ENCODE results near the gene SNRPA.

The SNRPA gene

GRCh38 chr19:40750874-40751537, at the start of gene SNRPA:
Gene SNRPA (plus strand): TSS chr19:40751203. CDS start chr19:40751409, 206 bp downstream.
- H3K4me3 ChIP-seq: peak within 1 kb of the TSS; percentile 61 to 82 (median 70)
- H3K27ac ChIP-seq: peak within 1 kb of the TSS; percentile 69 to 98 (median 95)

DNA sequence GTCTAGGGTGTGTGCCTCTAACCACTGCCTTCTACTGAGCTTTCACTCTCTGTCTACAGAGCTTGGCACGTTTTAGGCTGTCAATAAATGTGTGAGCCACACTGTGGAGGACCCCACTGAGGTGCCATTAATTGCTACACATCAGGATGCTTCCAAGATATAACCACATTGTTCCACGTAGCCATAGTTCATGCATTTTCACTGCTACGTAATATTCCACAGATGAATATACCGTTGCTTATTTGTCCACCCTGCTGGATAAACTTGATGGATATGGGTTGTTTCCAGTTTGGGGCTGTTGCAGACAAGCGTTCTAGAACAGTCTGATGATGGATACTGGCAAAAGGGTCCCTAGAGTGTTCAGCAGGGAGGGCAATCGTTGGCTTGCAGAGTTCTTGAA, 49.2 kb upstream of the SNRPA start:
- no peak overlapping the region for H3K4me3 ChIP-seq
- no peak overlapping the region for H3K27ac ChIP-seq

- no peak overlapping the region for H3K4me3 ChIP-seq
- no peak overlapping the region for H3K27ac ChIP-seq
Measured at GRCh38 chr19:40702337-40703012, 48.5 kb upstream of the SNRPA start.

GRCh38 chr19:40703029-40703755, 47.8 kb upstream of the SNRPA start:
- Histone ChIP-seq H3K27ac (no peak overlapping the region), H3K4me3 (no peak overlapping the region)

- H3K27ac ChIP-seq: peak overlapping the region in 1 of 21 experiments; percentile 8
- no peak overlapping the region for H3K4me3 ChIP-seq
Measured at GRCh38 chr19:40704491-40705361, 46.3 kb upstream of the SNRPA start.

GRCh38 chr19:40705362-40705651, 45.7 kb upstream of the SNRPA start:
- H3K4me3 ChIP-seq: no peak overlapping the region
- H3K27ac ChIP-seq: peak overlapping the region in 1 of 21 experiments; percentile 8

DNA sequence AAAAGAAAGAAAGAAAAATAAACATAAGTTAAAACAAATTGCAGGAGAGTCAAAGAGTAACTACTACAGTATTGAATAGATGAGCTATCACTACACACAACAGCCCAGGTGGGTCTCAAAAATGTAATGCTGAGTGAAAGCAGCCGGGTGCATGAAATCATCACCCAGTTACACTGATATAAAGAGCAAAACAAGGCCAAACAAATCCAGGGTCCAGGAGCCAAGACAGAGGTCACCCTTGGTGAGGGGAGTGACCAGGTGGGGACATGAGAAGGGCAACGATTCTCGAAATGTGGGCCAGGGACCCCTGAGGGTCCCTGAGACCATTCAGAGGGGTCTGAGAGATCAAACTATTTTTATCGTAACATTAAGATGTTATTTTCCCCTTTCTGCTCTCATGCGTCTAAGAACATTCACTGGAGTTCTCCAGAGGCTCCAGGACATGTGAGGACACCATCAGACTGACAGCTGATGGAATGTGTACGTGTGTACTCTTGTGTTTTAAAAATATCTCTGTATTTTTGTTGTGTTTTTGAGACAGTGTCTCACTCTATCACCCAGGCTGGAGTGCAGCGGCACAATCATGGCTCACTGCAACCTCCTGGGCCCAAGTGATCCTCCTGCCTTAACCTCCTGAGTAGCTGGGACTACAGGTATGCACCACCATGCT, 44.9 kb upstream of the SNRPA start:
- H3K27ac ChIP-seq: no peak overlapping the region
- no peak overlapping the region for H3K4me3 ChIP-seq

DNA sequence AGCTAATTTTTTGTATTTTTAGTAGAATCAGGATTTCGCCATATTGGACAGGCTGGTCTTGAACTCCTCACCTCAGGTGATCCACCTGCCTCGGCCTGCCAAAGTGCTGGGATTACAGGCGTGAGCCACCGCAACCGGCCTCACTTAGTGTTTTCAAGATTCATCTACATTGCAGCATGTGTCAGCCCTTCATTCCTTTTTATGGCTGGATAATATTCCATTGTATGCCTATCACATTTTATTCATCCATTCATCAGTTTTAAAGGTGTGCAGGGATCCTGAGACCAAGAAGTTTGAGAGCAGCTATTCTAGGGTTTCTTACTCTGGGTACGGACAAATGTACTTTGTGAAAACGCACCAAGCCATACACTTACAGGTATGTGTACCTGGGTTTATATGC, 43.4 kb upstream of the SNRPA start:
- no peak overlapping the region for H3K27ac ChIP-seq
- no peak overlapping the region for H3K4me3 ChIP-seq

- H3K4me3 ChIP-seq: no peak overlapping the region
- peak overlapping the region in 1 of 21 experiments; percentile 7 for H3K27ac ChIP-seq
Measured at GRCh38 chr19:40709817-40710216, 41.2 kb upstream of the SNRPA start.

DNA sequence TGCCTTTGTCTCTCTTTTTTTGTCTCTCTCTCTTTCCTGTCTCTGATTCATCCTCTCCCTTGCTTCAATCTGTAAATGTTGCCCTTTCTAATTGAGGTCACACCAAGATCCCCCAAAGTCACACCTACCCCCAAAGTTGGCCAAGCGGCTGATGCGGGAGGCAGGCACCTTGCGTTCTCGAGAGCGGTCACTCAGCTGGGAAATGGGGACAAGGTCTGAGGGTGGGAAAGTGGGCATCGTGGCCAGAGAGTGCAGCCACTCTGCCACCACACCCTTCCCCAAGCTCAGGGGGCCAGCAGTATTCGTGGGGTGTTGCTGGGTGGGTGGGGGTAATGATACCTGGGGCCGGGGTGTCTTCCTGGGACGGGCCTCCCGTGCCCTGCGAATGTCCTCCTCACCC, 37.1 kb upstream of the SNRPA start:
- peak overlapping the region in 2 of 7 experiments; percentile 66 to 87 for H3K4me3 ChIP-seq
- peak overlapping the region in 19 of 21 experiments; percentile 91 to 99 (median 95) for H3K27ac ChIP-seq

DNA sequence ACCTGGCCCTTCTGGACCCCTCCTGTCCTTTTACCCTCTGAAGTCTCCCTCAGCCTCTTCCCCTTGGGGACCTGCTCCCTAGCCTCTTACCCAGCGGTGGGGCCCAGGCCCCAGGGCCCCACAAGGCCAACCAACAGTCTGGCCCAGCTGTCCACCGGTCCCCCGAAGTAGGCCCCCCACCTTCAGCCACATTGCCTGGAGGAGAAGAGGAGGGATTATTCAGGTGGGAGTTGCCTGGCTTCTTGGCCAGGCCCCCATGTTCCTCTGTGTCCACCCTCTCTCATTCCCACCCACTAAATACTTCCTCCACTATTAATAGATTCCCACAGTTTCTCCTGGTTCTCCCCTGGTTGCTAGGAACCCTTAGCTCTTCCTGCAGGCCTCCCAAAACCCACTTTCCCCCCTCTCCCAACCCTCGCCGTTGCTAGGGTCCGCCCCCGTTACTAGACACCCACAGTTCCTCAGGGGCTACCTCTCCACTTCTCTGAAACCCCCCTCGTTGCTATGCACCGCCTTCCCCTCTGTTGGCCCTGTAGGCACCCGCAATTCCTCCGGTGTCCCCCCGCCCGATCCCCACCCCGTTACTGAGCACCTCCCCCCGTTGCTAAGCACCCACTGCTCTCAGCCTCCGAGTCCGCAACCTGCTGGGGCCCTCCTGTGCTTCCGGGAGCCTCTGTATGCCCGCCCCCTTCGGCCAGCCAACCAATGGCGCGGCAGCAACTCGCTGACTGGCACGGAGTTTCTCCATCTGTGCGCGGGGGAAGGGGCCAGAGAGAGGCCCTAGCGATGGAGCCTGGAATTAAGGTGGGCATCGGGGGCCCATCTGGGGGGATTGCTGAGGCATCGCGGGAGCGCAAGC, 36.3 kb upstream of the SNRPA start:
- H3K4me3 ChIP-seq: peak overlapping the region; percentile 27 to 87 (median 51)
- peak overlapping the region; percentile 78 to 99 (median 95) for H3K27ac ChIP-seq

DNA sequence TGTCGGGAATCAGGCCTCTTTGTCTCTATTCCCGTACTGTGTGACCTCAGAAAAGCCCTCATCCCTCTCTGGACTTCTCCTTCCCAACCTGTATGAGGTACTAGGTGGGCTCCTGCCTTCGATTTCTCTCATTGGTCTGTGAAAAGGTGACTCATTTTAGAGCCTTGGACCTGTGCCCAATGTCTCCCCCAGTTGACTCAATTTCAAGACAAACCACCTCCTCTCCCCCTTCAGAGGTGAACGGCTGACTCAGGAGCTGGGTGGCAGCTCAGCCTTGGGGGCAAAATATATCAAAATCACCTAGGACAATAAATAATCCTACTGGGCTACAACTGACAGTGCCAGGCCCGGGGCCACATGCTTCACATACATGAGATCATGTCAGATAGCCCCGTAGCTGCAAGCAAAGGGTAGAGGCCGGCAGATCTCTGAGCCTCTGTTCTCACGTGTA, 34.9 kb upstream of the SNRPA start:
- Histone ChIP-seq H3K27ac (peak overlapping the region; percentile 54 to 99 (median 95)), H3K4me3 (peak overlapping the region; percentile 51 to 87 (median 66))

GRCh38 chr19:40716482-40717324, 34.3 kb upstream of the SNRPA start, which contains the start of the genes COQ8B and ITPKC:
Gene COQ8B (minus strand): TSS chr19:40716886. CDS start chr19:40714632, 2,254 bp downstream.
Gene ITPKC (plus strand): TSS chr19:40717112. CDS start chr19:40717136, 24 bp downstream.
- Histone ChIP-seq H3K4me3 (peak within 1 kb of the TSS; percentile 51 to 87 (median 66)), H3K27ac (peak within 1 kb of the TSS; percentile 73 to 99 (median 95))

DNA sequence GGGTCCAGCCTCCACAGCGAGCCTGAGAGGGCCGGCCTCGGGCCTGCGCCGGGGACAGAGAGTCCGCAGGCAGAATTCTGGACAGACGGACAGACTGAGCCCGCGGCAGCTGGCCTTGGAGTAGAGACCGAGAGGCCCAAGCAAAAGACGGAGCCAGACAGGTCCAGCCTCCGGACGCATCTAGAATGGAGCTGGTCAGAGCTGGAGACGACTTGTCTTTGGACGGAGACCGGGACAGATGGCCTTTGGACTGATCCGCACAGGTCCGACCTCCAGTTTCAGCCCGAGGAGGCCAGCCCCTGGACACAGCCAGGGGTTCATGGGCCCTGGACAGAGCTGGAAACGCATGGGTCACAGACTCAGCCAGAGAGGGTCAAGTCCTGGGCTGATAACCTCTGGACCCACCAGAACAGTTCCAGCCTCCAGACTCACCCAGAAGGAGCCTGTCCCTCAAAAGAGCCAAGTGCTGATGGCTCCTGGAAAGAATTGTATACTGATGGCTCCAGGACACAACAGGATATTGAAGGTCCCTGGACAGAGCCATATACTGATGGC, 33.6 kb upstream of the SNRPA start:
- H3K4me3 ChIP-seq: peak overlapping the region; percentile 51 to 87 (median 66)
- H3K27ac ChIP-seq: peak overlapping the region; percentile 73 to 99 (median 95)

- Histone ChIP-seq H3K27ac (peak overlapping the region; percentile 73 to 99 (median 95)), H3K4me3 (peak overlapping the region; percentile 51 to 87 (median 66))
Measured at GRCh38 chr19:40717880-40718773, 32.9 kb upstream of the SNRPA start.

All from skin epidermis (tissue), 12 donors.